Measurements from ENCODE around the gene DIPK1B.

DIPK1B gene

DNA sequence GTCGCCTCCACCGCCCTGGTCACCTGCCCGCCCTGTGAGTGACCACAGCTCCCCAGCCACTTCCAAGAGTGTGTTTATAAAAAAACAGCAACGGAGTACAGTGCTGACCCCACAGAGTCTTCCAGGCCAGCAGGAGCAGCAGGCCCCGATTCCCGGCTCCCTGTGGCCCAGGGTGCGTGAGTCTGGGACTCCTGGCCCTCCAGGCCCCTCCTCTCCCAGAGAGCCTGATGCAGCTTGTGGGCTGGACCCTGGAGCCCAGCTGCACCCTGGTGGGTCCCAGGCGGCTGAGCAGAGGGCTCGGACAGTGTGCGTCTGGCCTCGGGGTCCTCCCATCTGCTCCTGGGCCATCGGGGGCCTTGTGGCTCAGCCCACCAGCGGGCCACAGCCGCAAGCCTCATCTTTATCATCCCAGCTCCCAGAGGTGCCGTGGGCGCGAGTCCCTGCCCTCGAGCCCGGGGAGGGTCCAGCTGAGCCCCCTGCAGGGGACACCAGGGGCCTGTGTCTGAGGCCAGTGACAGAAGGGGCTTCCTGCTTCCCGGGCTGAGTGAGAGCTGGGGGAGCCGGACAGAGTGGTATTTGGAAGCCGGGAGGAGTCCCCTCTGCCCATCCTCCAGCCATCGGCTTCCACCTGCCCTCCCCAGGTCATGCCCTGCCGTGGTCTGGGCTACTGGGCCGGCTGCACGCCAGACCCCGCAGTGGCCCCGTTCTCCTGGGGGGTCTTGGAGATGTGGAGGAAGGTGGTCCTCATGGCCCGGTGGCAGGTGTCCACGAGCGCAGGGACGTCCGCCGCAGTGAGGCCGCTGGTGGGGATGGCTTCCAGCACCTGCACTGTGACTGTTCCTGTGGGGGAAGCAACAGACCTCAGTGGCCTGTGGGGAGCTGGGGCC, 39.0 kb upstream of the DIPK1B start:
- DNase-seq, result no peak

- no peak for DNase-seq
These were observed 38.2 kb upstream of the DIPK1B start for GRCh38 chr9:136673975-136674785.

DNA sequence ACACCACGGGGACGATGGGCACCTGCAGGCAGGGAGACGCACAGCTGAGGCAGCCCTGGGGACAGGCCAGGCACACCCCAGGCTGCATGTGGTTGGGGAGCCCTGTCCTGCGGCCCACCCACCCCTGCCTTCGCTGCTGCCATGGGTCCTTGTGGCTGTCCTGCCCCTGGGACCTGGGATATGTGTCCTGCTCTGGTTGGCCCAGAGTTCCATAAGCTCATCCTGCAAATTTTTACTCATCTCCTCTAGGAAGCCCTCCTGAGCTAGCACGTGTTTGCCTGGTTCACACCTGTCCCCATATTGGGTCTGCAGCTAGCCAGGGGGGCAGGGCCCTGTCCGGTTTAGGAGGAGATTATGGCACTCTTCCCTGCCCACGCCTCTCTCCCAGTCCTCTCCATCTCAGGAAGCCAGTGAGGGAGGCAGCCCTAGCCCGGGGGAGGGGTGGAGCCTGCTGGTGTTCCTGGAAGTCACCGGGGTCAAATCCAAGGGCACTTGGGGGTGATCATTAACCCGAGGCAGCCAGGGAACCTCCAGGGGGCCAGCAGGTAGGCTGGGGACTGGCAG, 37.5 kb upstream of the DIPK1B start:
- DNase-seq, result no peak

- no peak for DNase-seq
These were observed 36.7 kb upstream of the DIPK1B start for GRCh38 chr9:136675477-136676296.

DNA sequence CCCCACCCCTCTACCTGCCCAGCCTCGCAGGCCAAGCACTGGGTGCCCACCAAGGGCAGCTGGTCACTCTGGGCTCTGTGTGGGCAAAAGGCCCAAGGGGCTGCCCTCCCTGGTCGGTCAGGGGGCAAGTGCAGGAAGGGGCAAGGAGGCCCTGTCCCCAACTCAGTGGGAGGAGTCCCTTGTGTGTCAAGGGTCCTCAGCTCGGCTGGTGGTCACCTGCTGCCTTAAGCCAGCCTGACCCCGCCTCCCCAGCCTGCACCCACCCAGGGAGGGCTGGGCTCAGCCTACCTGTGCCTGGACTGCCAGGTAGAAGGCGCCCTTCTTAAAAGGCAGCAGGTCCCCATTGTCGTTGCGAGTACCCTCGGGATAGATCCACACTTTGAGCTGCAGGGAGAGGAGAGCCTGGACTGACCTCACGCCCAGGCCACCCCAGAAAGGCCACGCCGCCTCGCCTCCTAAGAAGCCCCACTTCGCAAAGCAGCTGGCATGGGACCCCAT, 36.0 kb upstream of the DIPK1B start:
- no peak for DNase-seq

DNA sequence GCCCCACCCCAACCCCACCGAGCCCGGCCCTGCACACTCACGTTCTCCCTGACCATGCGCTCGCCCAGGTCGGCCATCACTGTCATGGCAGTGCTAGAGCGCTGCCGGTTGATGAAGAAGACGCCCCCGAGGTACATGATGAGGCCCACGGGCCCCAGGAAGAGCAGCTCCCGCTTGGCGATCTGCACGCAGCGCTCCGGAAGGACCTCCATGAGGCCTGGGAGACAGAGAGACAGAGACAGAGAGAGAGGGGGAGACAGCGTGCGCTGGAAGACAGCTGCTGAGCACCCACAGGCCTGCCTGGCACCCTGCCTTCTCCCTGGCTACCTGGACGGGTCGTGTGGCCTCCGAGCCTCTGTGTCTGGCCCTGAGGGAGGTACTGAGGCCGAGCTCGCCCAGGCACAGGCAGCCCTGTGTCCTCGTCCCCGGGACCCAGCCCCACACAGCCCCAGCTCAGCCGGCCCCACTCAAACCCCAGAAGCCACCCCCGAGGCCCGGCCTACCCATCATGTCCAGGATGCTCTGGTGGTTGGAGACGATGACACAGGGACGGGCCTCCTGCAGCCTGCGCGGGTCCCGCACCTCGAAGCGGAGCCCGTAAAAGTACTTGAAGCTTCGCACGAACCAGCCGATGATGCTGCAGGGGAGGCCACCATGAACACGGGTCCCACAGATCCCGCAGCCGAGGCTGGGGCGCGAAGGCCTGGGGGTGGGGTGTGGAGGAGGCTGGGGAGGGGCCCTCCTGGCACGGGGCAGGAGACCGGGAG, 35.3 kb upstream of the DIPK1B start:
- no peak for DNase-seq

- no peak for DNase-seq
These were observed 34.3 kb upstream of the DIPK1B start for GRCh38 chr9:136678034-136678433.

DNA sequence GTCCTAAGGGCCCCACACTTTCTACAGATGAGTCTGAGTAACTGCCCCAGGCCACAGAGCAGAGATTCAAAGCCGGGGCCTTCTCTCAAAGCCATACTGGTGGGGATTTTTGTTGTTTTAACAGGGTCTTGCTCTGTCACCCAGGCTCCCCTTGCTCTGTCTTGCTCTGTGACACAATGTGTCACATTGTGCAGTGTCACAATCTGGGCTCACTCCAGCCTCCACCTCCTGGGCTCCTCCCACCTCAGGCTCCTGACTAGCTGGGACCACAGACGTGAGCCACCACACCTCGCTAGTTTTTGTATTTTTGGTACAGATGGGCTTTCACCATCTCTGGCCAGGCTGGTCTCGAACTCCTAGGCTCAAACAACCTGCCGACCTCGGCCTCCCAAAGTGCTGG, 33.7 kb upstream of the DIPK1B start:
- DNase-seq, result no peak

GRCh38 chr9:136679431-136679941, 32.9 kb upstream of the DIPK1B start:
- no peak for DNase-seq

- no peak for DNase-seq
These were observed 31.3 kb upstream of the DIPK1B start for GRCh38 chr9:136681029-136681428.

DNA sequence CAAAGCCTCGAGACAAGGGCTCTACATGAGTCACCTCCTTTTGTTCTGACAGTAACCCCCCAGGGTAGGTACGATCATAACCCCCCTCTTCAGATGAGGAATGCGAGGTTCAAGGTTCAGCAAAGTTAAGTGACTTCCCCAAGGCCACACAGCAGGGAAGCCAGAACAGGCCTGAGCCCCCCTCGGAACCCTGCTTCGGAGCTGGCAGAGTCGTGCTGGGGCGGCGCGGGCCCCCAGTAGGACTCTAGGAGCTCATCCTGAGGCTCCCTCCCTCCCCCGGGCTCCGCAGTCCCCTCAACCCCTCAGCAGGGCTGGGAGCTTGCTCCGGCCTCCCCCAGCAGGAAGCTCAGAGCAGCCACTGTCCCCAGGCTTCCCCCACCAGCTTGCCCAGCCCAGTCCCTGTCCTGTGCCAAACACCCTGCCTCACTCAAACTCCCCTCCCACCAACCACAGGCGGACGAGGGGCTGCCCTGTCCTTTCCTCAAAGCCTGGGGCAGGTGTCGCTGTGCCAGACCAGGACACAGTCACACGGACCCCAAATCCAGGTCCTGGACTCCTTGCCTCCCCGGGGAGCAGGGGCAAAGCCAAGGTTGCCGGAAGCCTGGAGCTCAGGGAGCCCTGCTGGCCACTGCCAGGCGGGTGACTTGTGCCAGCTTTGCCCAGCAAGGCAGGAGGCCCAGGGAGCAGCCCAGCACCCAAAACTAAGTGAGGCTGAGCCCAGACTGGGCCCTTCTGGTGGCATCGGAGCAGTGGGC, 30.2 kb upstream of the DIPK1B start:
- DNase-seq, result no peak

DNA sequence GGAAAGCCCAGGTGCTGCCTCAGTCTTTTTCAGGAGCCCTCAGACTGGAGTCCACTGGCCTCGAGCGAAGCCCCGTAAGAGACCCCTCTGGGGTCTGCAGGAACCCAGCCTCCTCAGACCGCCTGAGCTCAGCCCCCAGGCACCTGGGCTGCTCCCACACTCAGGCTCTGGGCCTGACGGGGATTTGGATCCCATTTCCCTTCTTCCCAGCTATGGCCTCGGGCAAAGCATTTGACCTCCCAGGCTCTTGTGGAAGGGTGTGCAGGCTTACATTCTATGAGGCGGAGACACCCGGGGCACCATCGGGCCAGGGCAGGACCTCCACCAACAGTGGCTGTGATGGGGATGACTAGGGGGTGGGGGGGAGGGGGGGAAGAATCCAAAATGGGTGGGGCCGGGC, 29.7 kb upstream of the DIPK1B start:
- no peak for DNase-seq

- DNase-seq, result no peak
These were observed 29.1 kb upstream of the DIPK1B start for GRCh38 chr9:136683173-136683745.

DNA sequence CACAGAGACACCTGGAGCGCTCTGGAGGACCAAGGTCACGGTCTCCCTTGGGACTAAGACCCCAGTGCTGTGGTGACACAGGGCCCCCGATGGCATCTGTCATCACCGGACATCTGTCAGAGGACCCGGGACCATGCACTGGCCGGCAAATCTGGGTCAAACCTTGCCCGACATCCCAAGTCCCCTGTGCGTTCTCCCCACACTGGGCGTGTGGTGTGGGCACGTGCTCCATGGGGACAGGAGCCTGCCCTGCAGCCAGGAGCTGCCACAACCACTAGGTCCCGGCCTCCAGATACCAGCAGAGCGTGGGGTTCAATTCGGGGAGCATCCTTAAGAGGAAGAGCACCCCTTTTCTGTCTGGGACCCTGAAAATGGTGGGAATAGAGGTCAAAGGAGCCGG, 28.6 kb upstream of the DIPK1B start:
- no peak for DNase-seq

- DNase-seq, result no peak
These were observed 28.0 kb upstream of the DIPK1B start for GRCh38 chr9:136684339-136684738.

- DNase-seq, result no peak
These were observed 27.6 kb upstream of the DIPK1B start for GRCh38 chr9:136684799-136685198.

DNA sequence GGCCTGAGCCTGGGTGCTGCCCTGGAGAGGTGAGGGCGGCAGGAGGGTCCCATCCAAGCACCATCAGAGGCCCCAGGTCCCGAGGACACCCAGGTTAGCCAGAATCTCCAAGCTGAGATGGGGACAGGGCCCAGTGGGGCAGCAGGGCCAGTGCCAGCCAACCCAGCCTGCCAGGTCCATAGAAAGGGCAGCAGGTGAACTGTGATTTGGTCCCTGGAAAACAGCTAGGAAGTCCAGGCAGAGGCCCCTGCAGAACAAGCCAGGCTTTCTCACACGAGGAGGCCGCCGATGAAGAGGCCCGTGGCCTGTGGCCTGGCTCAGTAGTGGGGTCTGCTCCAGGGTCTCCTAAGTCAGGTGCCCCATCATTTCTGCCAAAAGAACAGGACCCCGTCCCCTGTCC, 27.2 kb upstream of the DIPK1B start:
- DNase-seq, result no peak

GRCh38 chr9:136685790-136686533, 26.4 kb upstream of the DIPK1B start:
- no peak for DNase-seq

GRCh38 chr9:136686534-136686793, 25.9 kb upstream of the DIPK1B start:
- no peak for DNase-seq
